Upper lobe of left lung (tissue), 4 donors: ENCODE measurements around the gene ST3GAL2.

Experiments used
- POLR2A ChIP-seq, 4 donors: fragments of 450-650 bp; IDR thresholded peaks; one replicate each; pipeline ENCODE4 v1.5.1; 2016 to 2017; ENCODE audit warnings: antibody characterized with exemption in 4 of 4, mild to moderate bottlenecking in 2 of 4
- TF ChIP-seq, protein P1 (sequence below), 6 experiments: fragments of 450-650 bp in 4 of 6; fragments of 200-600 bp in 2 of 6; sonication (generic) in 2 of 6; IDR thresholded peaks; one replicate each; pipeline ENCODE4 v1.5.1; 2016 to 2019; ENCODE audit warnings: antibody characterized with exemption in 6 of 6

DNA sequence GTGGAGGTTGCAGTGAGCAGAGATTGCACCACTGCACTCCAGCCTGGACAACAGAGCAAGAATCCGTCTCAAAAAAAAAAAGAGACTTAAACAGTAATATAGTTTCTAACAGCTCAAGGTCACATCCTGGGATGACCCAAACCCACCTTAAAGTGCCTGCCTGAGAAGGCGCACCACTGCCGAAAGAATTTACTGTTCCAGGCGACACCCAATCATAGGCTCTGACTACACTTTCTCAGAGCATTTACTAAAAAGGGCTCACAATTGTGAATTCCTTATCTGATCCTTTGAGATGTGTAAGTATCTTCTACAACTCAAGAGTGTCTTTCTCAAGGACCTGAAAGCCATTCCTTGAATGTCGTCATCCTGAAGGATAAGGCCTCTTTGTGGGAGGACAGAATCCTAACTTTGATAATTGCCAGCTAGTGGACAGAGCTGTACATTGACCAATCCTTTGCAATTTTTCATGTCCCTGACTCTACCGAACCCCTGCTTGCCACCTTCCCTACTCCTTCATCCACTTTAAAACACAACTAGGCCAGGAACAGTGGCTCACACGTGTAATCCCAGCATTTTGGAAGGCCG lies 2.6 kb upstream of the ST3GAL2 start:
- TF ChIP-seq, protein P1, sequence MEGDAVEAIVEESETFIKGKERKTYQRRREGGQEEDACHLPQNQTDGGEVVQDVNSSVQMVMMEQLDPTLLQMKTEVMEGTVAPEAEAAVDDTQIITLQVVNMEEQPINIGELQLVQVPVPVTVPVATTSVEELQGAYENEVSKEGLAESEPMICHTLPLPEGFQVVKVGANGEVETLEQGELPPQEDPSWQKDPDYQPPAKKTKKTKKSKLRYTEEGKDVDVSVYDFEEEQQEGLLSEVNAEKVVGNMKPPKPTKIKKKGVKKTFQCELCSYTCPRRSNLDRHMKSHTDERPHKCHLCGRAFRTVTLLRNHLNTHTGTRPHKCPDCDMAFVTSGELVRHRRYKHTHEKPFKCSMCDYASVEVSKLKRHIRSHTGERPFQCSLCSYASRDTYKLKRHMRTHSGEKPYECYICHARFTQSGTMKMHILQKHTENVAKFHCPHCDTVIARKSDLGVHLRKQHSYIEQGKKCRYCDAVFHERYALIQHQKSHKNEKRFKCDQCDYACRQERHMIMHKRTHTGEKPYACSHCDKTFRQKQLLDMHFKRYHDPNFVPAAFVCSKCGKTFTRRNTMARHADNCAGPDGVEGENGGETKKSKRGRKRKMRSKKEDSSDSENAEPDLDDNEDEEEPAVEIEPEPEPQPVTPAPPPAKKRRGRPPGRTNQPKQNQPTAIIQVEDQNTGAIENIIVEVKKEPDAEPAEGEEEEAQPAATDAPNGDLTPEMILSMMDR (IDR thresholded peaks at IDR 0.05): no peak
- TF ChIP-seq POLR2A (IDR thresholded peaks at IDR 0.05): no peak
